H1 (cell line): Measurements from ENCODE around the gene TACC2. TPM values are rescaled to one million over a fixed set of nuclear protein-coding genes. Genes with fewer than 3 reads are reported as not detected.

Experiments used
- CBX5 ChIP-seq: fragments of 300-800, 300-1000 bp; sonication (generic); IDR thresholded peaks from 2 replicates; pipeline ENCODE4 v1.7.1; 2016; ENCODE audit warnings: antibody characterized with exemption, low read length, low read depth
- RXRA ChIP-seq: IDR thresholded peaks from 2 replicates; pipeline ENCODE4 v1.6.1; 2011; ENCODE audit warnings: low read depth, mild to moderate bottlenecking, low read length, moderate library complexity; ENCODE audit not compliant: insufficient read depth
- SIN3A ChIP-seq, 2 experiments: IDR thresholded peaks in 1 of 2; conservative IDR thresholded peaks in 1 of 2; 2 replicates each; pipeline ENCODE4 v1.6.1; 2011 to 2012; ENCODE audit warnings: low read length in 2 of 2, improper control_type of control experiment in 1 of 2, low read depth in 1 of 2, mild to moderate bottlenecking in 1 of 2
- polyA plus RNA-seq, 7 experiments: library from polyadenylated mRNA; depleted of rRNA in 3 of 7; stranded (reverse) in 5 of 7; unstranded in 2 of 7; fragments of >200 nt in 5 of 7; fragments of 200-250 nt in 2 of 7; gene quantifications; 1 replicate in 5 of 7; 2 replicates in 1 of 7; 4 replicates in 1 of 7; pipeline versions ENCODE4 v1.2.1 to v1.2.3, GENCODE V29; 2011 to 2013; ENCODE audit warnings: missing spikeins in 2 of 7, mixed read lengths in 2 of 7
- total RNA-seq: library from RNA; stranded (reverse); fragmentation: NEBNext Ultra II Directional; extraction: Animal tissue kit (Norgen Biotek cat#: 25700); gene quantifications from 2 replicates; pipeline ENCODE4 v1.2.1, GENCODE V29; 2021
- TF ChIP-seq, protein P1 (sequence below): IDR thresholded peaks from 2 replicates; pipeline ENCODE4 v1.6.1; 2012; ENCODE audit warnings: low read length, inconsistent platforms

TACC2 gene
- total and polyA plus RNA-seq, 2 of the 8 experiments (the other 6 are each of a cell fraction or from before 2014, with no cell fraction given): 21.2 to 46.6 TPM

- TF ChIP-seq, protein P1, sequence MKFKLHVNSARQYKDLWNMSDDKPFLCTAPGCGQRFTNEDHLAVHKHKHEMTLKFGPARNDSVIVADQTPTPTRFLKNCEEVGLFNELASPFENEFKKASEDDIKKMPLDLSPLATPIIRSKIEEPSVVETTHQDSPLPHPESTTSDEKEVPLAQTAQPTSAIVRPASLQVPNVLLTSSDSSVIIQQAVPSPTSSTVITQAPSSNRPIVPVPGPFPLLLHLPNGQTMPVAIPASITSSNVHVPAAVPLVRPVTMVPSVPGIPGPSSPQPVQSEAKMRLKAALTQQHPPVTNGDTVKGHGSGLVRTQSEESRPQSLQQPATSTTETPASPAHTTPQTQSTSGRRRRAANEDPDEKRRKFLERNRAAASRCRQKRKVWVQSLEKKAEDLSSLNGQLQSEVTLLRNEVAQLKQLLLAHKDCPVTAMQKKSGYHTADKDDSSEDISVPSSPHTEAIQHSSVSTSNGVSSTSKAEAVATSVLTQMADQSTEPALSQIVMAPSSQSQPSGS: no peak
- TF ChIP-seq RXRA: no peak
- no peak for TF ChIP-seq SIN3A (conservative IDR thresholded peaks at IDR 0.05 in 1 of 2, IDR thresholded peaks at IDR 0.05 in 1 of 2; ENCODE audit: low read depth in 1 of 2, low read length in 2 of 2)
- no peak for TF ChIP-seq CBX5
These were observed 247.8 kb downstream of the TACC2 start (continued) for GRCh38 chr10:122236690-122237306.
